Stimulated activated CD8-positive, alpha-beta memory T cell treated with anti-CD3 and anti-CD28 coated beads, Interleukin-4, amount 100 ng/mL, for 1 hour (primary cell): ENCODE data around the gene TNRC6B.
"Not testable (repeated sequence)": the region's sequence is repeated elsewhere in the genome, so short reads cannot be mapped to it uniquely, and the experiment has no call there.

Source experiments
- DNase-seq, 2 donors: peaks; one replicate each; pipeline ENCODE4 v3.0.0-alpha.2; 2020; ENCODE audit warnings: low read depth in 2 of 2, low spot score in 1 of 2

The TNRC6B gene

GRCh38 chr22:40276996-40277823 is 99.5 kb downstream of the TNRC6B start:
- DNase-seq: no peak

DNA sequence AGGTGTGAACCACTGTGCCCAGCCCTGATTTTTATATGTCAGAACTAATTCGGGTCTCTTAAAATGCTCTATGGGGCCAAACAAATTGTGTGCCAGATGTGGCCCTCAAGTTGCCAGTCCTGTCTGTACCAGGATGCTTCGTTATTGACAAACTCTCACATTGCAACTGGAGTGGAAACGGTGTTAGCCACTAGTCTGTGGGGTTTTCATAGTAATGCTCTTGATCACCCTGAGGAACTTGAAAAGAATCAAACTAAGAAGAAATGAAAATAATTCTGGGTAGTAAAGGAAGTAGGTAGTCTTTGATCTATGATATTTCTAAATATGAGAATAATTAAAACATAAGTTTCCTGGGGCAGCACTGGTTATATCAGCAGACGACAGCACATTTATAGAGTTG is 101.3 kb downstream of the TNRC6B start:
- DNase-seq: no peak

DNA sequence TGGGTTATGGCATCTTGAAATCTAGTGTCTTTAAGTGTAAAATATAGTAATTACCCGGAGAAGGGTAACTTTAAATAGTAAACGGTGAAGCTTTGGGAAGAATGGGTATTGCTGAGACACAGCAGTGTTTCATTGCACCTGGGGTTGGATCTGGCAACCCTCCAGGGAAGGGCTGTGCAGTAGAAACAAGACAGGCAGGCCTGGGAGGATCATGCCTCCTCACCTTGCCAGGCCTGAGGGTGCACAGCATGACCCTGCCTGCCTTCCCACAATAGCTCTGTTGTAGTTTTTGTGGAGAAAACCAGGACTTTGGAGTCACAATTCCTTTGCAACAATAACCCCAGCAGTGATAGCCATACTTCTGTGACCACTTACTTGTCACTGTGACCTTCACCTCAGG is 104.0 kb downstream of the TNRC6B start:
- DNase-seq: no peak

DNA sequence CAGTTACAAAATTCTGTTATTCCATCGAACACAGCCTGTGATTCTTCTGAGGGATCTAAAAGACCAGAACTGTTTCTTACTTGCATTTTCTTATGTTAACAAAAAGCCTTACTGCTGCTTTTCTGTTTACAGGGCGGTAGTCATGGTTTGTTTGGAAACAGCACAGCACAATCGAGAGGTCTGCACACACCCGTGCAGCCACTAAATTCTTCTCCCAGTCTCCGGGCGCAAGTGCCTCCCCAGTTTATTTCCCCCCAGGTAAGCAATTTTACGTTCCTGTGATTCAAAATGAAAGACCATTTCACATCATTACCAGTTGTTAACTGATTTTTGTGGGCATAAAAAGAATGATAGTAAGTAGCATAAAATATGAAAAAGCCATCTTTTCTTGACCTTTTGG is 107.8 kb downstream of the TNRC6B start:
- no peak for DNase-seq

- peak; percentile 33 to 34 for DNase-seq
Measured at GRCh38 chr22:40289991-40290459, 112.3 kb downstream of the TNRC6B start.

DNA sequence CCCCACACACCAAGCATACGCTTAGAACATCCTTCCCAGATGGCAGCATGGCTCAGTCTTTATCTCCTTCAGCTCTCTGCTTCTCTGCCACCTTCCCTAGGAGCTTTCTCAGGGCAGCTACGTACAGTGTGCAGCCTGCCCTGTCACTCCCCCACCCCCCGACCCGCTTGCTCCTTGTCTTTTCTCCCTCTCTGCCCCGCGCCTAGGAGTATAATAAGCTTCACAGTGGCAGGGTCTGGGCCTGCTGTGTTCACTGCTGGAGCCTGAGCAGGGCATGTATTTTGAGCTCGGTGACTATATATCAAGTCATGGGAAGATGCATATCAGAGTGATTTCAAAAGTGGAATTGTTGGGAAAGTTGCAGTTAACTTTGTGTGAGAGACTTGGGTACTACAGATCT is 112.8 kb downstream of the TNRC6B start:
- no peak for DNase-seq

- DNase-seq: no peak
Measured at GRCh38 chr22:40294696-40295095, 117.0 kb downstream of the TNRC6B start.

DNA sequence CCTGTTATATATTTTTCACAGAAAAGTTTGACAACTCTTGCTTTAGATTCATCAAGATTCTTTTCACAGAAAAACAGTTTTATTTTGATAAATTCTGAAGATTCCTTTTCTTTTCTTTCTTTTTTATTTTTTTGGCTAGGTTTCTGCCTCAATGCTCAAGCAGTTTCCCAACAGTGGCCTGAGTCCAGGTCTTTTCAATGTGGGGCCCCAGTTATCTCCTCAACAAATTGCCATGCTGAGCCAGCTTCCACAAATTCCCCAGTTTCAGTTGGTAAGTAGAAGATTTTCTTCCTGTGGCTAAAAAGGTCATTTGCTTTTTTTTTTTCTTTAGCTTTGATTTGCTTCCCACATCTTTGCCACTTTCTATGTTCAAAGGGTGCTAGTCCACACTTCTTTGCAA is 122.6 kb downstream of the TNRC6B start:
- no peak for DNase-seq

- no peak for DNase-seq
Measured at GRCh38 chr22:40300884-40301672, 123.4 kb downstream of the TNRC6B start.

GRCh38 chr22:40302149-40302548 is 124.4 kb downstream of the TNRC6B start:
- no peak for DNase-seq

GRCh38 chr22:40305625-40306024 is 127.9 kb downstream of the TNRC6B start:
- no peak for DNase-seq

- no peak for DNase-seq
Measured at GRCh38 chr22:40308999-40309573, 131.4 kb downstream of the TNRC6B start.

DNA sequence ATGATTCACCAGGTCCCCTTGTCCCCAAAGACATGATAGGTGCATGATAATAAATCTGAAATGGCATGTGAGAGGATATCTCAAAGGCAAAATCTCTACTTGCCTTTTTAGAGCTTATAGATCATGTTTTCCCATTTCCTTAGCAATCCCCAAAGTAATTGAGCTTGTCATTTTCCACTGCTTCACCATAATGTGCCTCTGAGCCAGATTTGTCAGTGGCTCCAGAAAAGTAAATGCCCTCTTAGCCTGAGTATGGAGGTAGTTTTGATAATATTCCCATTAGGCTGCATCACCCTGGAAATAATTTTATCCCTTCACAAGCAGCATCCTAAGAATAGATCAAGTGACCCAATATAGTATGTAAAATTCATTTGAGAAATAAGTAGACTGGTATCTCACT is 131.9 kb downstream of the TNRC6B start:
- DNase-seq: no peak

GRCh38 chr22:40310081-40310767 is 132.5 kb downstream of the TNRC6B start:
- DNase-seq: no peak

DNA sequence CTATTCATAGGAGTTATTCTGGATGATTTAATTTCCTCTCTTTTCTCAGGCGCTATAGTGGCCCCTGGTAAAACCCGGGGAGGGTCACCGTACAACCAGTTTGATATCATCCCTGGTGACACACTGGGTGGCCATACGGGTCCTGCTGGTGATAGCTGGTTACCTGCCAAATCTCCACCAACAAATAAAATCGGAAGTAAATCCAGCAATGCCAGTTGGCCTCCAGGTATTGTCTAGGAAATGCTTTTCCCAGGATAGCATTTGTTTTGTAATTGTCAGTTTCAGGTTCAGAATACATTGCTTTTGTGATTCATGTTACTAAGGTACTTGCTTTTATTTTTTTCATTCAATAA is 133.0 kb downstream of the TNRC6B start:
- no peak for DNase-seq

GRCh38 chr22:40311646-40312045 is 133.9 kb downstream of the TNRC6B start:
- not testable (repeated sequence) for DNase-seq

DNA sequence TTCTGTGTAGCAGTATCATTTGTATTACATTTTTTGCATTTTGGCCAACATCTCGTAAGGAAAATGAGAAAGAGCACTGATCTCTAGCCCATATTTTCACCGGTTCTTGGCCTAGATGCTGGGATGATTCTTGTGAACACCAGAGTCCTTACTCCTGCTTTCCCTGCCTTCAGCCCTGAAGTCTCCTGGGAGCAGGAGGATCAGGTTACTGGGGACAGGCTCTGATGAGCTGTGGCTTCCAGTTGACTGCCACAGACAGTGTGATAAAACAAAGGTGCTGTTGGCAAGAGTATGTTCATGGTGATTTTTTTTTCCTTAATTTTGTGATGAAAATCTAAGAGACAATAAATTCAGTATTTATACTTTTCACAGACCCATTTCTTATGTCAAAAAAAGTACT is 134.3 kb downstream of the TNRC6B start:
- DNase-seq: no peak

DNA sequence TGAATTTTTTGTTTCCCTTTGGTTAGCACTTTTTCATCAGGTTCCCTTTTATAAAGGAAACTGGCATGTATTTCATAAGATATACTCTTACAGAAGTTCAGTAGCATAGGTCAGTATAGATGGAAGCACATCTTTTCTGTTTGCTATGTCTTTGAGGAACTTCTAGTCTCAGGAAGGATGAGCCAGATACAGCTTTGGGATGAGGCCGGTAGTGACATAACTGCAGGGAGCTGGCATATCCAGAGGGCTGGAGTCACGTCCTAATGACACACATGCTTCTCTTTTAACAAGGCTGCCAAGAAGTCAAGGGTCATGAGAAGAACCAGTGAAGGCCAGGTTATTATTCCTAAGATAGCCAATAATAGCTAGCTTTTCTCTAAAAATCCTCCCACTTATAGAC is 135.3 kb downstream of the TNRC6B start:
- DNase-seq: no peak

DNA sequence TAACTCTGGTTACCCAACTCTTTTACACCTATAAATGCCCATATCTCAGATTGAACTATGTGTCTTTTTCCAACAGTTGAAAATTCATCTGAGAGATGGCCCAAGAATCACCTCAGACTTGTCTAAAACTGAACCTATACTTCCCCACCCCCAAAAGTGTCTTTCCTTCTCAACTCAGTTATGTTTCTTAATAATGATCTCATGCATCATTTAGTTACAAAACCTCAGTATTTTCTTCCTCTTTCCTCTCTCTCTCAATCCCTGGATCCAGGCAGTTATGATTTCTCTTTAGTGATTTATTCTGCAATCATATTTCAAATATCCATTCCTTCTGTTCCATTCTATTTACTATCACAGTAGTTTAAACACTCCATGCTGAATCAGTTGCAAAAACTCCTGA is 136.3 kb downstream of the TNRC6B start:
- DNase-seq: no peak

DNA sequence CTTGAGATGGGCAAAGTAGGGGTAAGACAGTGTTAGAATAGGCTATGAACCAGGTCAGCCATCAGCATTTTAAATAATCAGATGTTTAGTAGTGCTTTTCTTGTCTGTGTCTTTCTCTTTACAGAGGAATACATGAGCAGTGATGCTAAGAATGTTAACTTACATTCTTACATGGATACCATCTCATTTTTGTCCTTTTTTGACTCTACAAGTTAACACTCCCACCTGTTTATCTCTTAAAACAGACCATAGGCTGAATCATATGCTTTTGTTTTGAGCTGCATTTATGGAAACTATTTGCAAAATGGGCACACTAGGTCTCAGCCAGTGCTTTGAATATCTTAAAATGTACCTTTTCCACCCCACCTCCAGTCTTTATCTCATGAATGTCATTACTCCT is 143.0 kb downstream of the TNRC6B start:
- DNase-seq: no peak

DNA sequence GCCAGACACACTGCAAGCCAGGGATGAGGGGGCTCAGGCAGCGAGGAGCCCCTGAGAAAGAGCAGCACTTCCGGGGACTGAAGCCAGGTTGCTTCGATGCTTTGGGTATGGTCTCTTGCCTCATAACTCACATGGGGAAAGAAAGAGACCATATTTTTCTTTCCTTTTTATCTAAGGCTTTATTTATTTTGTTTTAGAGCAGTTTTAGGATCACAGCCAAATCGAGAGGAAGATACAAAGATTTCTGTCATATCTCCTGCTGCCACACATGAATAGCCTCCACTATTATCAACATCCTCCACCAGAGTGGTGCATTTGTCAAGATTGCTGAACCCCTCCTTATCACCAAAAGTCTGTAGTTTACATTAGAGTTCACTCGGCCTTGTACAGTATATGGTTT is 144.3 kb downstream of the TNRC6B start:
- no peak for DNase-seq
